GM12878 (cell line): ENCODE results near the gene PAK6. TPM values are rescaled to one million over a fixed set of nuclear protein-coding genes. Genes with fewer than 3 reads are reported as not detected.

Experiments
- ATAC-seq: fragments of 200-7000 bp; cut with Tn5 transposase; 3 replicates; pipeline ENCODE4 v1.9.1; 2020; ENCODE audit warnings: mild to moderate bottlenecking, moderate library complexity
- BruUV-seq: library from RNA; stranded (reverse); fragments of 400-500 nt; replicated peaks from 2 replicates; lab custom pipeline; 2021; lab: Mats Ljungman, UMichigan
- CTCF ChIA-PET: fragments of 300-600 bp; sonication (Branson Sonifier 250); formaldehyde crosslinking; extraction: SDS; loops from one replicate; lab custom pipeline; 2021; ENCODE audit warnings: inconsistent platforms; lab: Yijun Ruan, JAX
- POLR2A ChIA-PET: fragments of 350-600 bp; formaldehyde crosslinking; extraction: SDS; loops from one replicate; lab custom pipeline; 2021; ENCODE audit warnings: inconsistent platforms; lab: Charles Lee
- RAD21 ChIA-PET: fragments of 300-600 bp; sonication (Branson Sonifier 250); formaldehyde crosslinking; loops from one replicate; lab custom pipeline; 2023; ENCODE audit warnings: antibody characterized with exemption; ENCODE audit not compliant: unreplicated experiment; lab: Charles Lee
- SMC1A ChIA-PET: fragments of 300-600 bp; sonication (Branson Sonifier 250); formaldehyde crosslinking; loops from one replicate; lab custom pipeline; 2023; ENCODE audit not compliant: unreplicated experiment, uncharacterized antibody; lab: Charles Lee
- DNase-seq: peaks from one replicate; pipeline ENCODE4 v3.0.0-alpha.2; 2011; ENCODE audit warnings: low read depth, low spot score
- FAIRE-seq: peaks from 3 replicates; lab custom pipeline; 2011; peaks lifted over from hg19 to GRCh38; lab: Jason Lieb, UNC
- H2AFZ ChIP-seq: 2 replicates; pipeline ENCODE4 v1.6.0; 2011; ENCODE audit warnings: low read depth, low read length, control low read depth; ENCODE audit not compliant: control insufficient read depth
- H3K27ac ChIP-seq: 2 replicates; pipeline ENCODE4 v1.5.1; 2011; ENCODE audit warnings: control low read depth; ENCODE audit not compliant: control insufficient read depth, insufficient read depth
- H3K27me3 ChIP-seq, 2 experiments: replicated peaks in 1 of 2; 2 replicates each; pipeline versions ENCODE4 v1.6.0 to v1.6.1; 2011; ENCODE audit warnings: low read length in 1 of 2; ENCODE audit not compliant: control insufficient read depth in 2 of 2, insufficient read depth in 2 of 2
- H3K36me3 ChIP-seq, 2 experiments: 2 replicates each; pipeline ENCODE4 v1.5.1; 2011; ENCODE audit warnings: low read length in 1 of 2; ENCODE audit not compliant: control insufficient read depth in 2 of 2, insufficient read depth in 2 of 2
- H3K4me1 ChIP-seq: 2 replicates; pipeline ENCODE4 v1.6.1; 2011; ENCODE audit warnings: mild to moderate bottlenecking, low read length, moderate library complexity, mixed read lengths; ENCODE audit not compliant: control insufficient read depth, insufficient read depth
- H3K4me2 ChIP-seq: 2 replicates; pipeline ENCODE4 v1.6.0; 2011; ENCODE audit warnings: control low read depth; ENCODE audit not compliant: control insufficient read depth, insufficient read depth
- H3K4me3 ChIP-seq: fragments of 200-600 bp; sonication (generic); 2 replicates; pipeline ENCODE4 v1.5.1; 2016
- H3K79me2 ChIP-seq: 2 replicates; pipeline ENCODE4 v1.6.0; 2011; ENCODE audit warnings: low read length; ENCODE audit not compliant: control insufficient read depth, insufficient read depth
- H3K9ac ChIP-seq: 2 replicates; pipeline ENCODE4 v1.8.0; 2011; ENCODE audit warnings: low read length, control low read depth, mixed read lengths; ENCODE audit not compliant: control insufficient read depth, insufficient read depth
- H3K9me3 ChIP-seq: replicated peaks from 3 replicates; pipeline ENCODE4 v1.5.1; 2011; ENCODE audit warnings: mild to moderate bottlenecking, low read length; ENCODE audit not compliant: control insufficient read depth, insufficient read depth
- H4K20me1 ChIP-seq: 2 replicates; pipeline ENCODE4 v1.6.0; 2011; ENCODE audit not compliant: control insufficient read depth, insufficient read depth
- ATF7 ChIP-seq: fragments of 450-650 bp; IDR thresholded peaks from 2 replicates; pipeline ENCODE4 v1.6.1; 2016; ENCODE audit warnings: low read depth, mild to moderate bottlenecking
- BCL11A ChIP-seq: IDR thresholded peaks from 2 replicates; pipeline ENCODE4 v1.6.1; 2011; ENCODE audit warnings: low read depth, low read length
- BCL3 ChIP-seq: IDR thresholded peaks from 2 replicates; pipeline ENCODE4 v1.6.1; 2011; ENCODE audit warnings: borderline replicate concordance, low read depth, mild to moderate bottlenecking, moderate library complexity, low read length; ENCODE audit not compliant: insufficient read depth, poor library complexity, severe bottlenecking
- CBFB ChIP-seq: IDR thresholded peaks from 2 replicates; pipeline ENCODE4 v1.6.1; 2016; ENCODE audit warnings: antibody characterized with exemption, low read depth
- CTCF ChIP-seq, 3 experiments: IDR thresholded peaks in 2 of 3; conservative IDR thresholded peaks in 1 of 3; 2 replicates each; pipeline ENCODE4 v1.5.1; 2011; ENCODE audit warnings: low read depth in 3 of 3, low read length in 3 of 3, mild to moderate bottlenecking in 3 of 3, control low read depth in 2 of 3, moderate library complexity in 2 of 3, inconsistent platforms in 1 of 3, mixed read lengths in 1 of 3; ENCODE audit not compliant: control insufficient read depth in 2 of 3, insufficient read depth in 1 of 3; ENCODE audit errors: extremely low read depth in 1 of 3
- E2F8 ChIP-seq: fragments of 450-650 bp; IDR thresholded peaks from 2 replicates; pipeline ENCODE4 v1.6.1; 2018; ENCODE audit warnings: mild to moderate bottlenecking, low read depth, moderate library complexity; ENCODE audit not compliant: partially characterized antibody
- ESRRA ChIP-seq: IDR thresholded peaks from 2 replicates; pipeline ENCODE4 v1.6.1; 2012; ENCODE audit warnings: mild to moderate bottlenecking, low read length, improper control_type of control experiment
- FOXM1 ChIP-seq: IDR thresholded peaks from 2 replicates; pipeline ENCODE4 v1.6.1; 2012; ENCODE audit warnings: low read depth, mild to moderate bottlenecking, inconsistent platforms, low read length, moderate library complexity
- HDGF ChIP-seq: fragments of 450-650 bp; IDR thresholded peaks from 2 replicates; pipeline ENCODE4 v1.6.1; 2016; ENCODE audit warnings: antibody characterized with exemption
- NFXL1 ChIP-seq: fragments of 450-650 bp; IDR thresholded peaks from 2 replicates; pipeline ENCODE4 v1.6.1; 2017; ENCODE audit warnings: antibody characterized with exemption, mild to moderate bottlenecking, borderline replicate concordance
- NR2F1 ChIP-seq: fragments of 450-650 bp; conservative IDR thresholded peaks from 2 replicates; pipeline ENCODE4 v1.6.1; 2017; ENCODE audit warnings: mild to moderate bottlenecking
- RAD21 ChIP-seq: IDR thresholded peaks from 2 replicates; pipeline ENCODE4 v1.6.1; 2011; ENCODE audit warnings: mild to moderate bottlenecking, low read depth, low read length, moderate library complexity; ENCODE audit not compliant: insufficient read depth
- SMC3 ChIP-seq: IDR thresholded peaks from 2 replicates; pipeline ENCODE4 v1.6.1; 2011; ENCODE audit warnings: low read length, improper control_type of control experiment, borderline replicate concordance
- STAT1 ChIP-seq: fragments of 450-650 bp; conservative IDR thresholded peaks from 2 replicates; pipeline ENCODE4 v1.6.1; 2014; ENCODE audit warnings: antibody characterized with exemption, mild to moderate bottlenecking
- TCF12 ChIP-seq: IDR thresholded peaks from 2 replicates; pipeline ENCODE4 v1.6.1; 2011; ENCODE audit warnings: low read depth, mild to moderate bottlenecking, low read length
- TCF7 ChIP-seq: IDR thresholded peaks from 2 replicates; pipeline ENCODE4 v1.6.1; 2014; ENCODE audit warnings: antibody characterized with exemption, borderline replicate concordance
- YY1 ChIP-seq: IDR thresholded peaks from 2 replicates; pipeline ENCODE4 v1.6.1; 2011; ENCODE audit warnings: low read depth, mild to moderate bottlenecking, low read length
- ZNF384 ChIP-seq: IDR thresholded peaks from 2 replicates; pipeline ENCODE4 v1.6.1; 2012; ENCODE audit warnings: low read depth, mild to moderate bottlenecking, low read length, improper control_type of control experiment, borderline replicate concordance
- WGBS: methylation state at CpG from one replicate; pipeline ENCODE4 v1.1.6; 2016; ENCODE audit warnings: low lambda C conversion rate; ENCODE audit not compliant: insufficient replicate concordance, insufficient coverage; ENCODE audit errors: missing lambda C conversion rate; 5-methylcytosine and 5-hydroxymethylcytosine counted together
- in situ Hi-C: fragments of 300-500 bp; cut with MboI; formaldehyde crosslinking; loops from 9 replicates; pipeline ENCODE4 v1.14.3; 2018; ENCODE audit warnings: mixed read lengths
- intact Hi-C: fragments of 100-400 bp; cut with micrococcal nuclease; formaldehyde crosslinking; loops from one replicate; pipeline ENCODE4 v1.14.2; 2022; ENCODE audit not compliant: unreplicated experiment
- polyA plus RNA-seq, 11 experiments: library from polyadenylated mRNA; depleted of rRNA in 4 of 11; unstranded in 6 of 11; stranded (reverse) in 5 of 11; fragments of >200 nt; fragmentation: Nextera tagmentation in 4 of 11; fragmentation: Illumina TruSeq in 1 of 11; extraction: Ambion mirVana in 4 of 11; extraction: Trizol in 1 of 11; gene quantifications; 1 replicate in 1 of 11; 2 replicates in 10 of 11; pipeline versions ENCODE4 v1.2.1 to v1.2.3, GENCODE V29; 2011 to 2016; ENCODE audit warnings: inconsistent platforms in 2 of 11, missing spikeins in 2 of 11, low read depth in 1 of 11
- total RNA-seq, 4 experiments: library from RNA; depleted of rRNA in 3 of 4; stranded (reverse); fragments of >200 nt in 3 of 4; fragmentation: Illumina TruSeq in 1 of 4; extraction: Trizol in 1 of 4; gene quantifications; 2 replicates each; pipeline versions ENCODE4 v1.2.1 to v1.2.3, GENCODE V29; 2013 to 2021

The PAK6 gene
- total and polyA plus RNA-seq, 10 of the 15 experiments (the other 5 are each of a cell fraction or from before 2014, with no cell fraction given): 0.07 to 0.92 (median 0.31) TPM; not detected in 2

GRCh38 chr15:40217166-40217824 lies 21.6 kb upstream of the PAK6 start:
- POLR2A ChIA-PET: interaction anchor here (0.6 to 1.8 kb wide), 6 partner anchors 12 to 354 kb away, joined by 3 to 6 read pairs (median 4); no protein-coding TSS in a partner anchor
- no peaks in the 10 kb centered on the region for H3K4me1 ChIP-seq
- DNase-seq: peak; percentile 26
- H3K27me3 ChIP-seq: no peaks in the 10 kb centered on the region
- in situ Hi-C loops (loop anchor here (5.0 kb wide), 1 partner anchor 55 kb away; no protein-coding TSS in a partner anchor), intact Hi-C loops (loop anchor here (1.0 to 2.0 kb wide), 2 partner anchors 57 to 172 kb away; no protein-coding TSS in a partner anchor)
- H3K4me3 ChIP-seq: no peak overlapping the region
- CTCF ChIA-PET: interaction anchor here (0.6 to 9.8 kb wide), 60 partner anchors 10 to 429 kb away, joined by 3 to 296 read pairs (median 5); partner anchors contain the start of genes DISP2, INAFM2, PAK6 and PLCB2
- no peak overlapping the region for H2AFZ ChIP-seq
- no peaks in the 10 kb centered on the region for H3K79me2 ChIP-seq
- H3K27ac ChIP-seq: no peak overlapping the region
- no peaks in the 10 kb centered on the region for H4K20me1 ChIP-seq
- H3K9me3 ChIP-seq: no peaks in the 10 kb centered on the region
- SMC1A ChIA-PET: interaction anchor here (0.7 to 5.7 kb wide), 32 partner anchors 10 to 187 kb away, joined by 3 to 98 read pairs (median 4); partner anchors contain the start of gene SRP14
- no peak overlapping the region for H3K4me2 ChIP-seq
- H3K36me3 ChIP-seq: peaks cover 7 to 45% of the 10 kb centered on the region in 2 experiments
- RAD21 ChIA-PET: interaction anchor here (0.7 to 2.6 kb wide), 32 partner anchors 10 to 429 kb away, joined by 3 to 79 read pairs (median 4); partner anchors contain the start of genes BMF and PAK6
- WGBS: 70% methylated on average over 6 of the region's 6 CpGs
- BruUV-seq: no TSS peak
- peak; percentile 95 for ATAC-seq
- no peak overlapping the region for H3K9ac ChIP-seq
- FAIRE-seq: peak; percentile 88
- TF ChIP-seq BCL3: no peak
- no peak for TF ChIP-seq ATF7
- peak; percentile 92 for TF ChIP-seq RAD21
- TF ChIP-seq HDGF: no peak
- peak; percentile 52; the same call in 1 of the 2 replicates for TF ChIP-seq YY1
- peak; percentile 77 for TF ChIP-seq SMC3
- no peak for TF ChIP-seq NR2F1
- peak; percentile 72 to 87 (median 82) for TF ChIP-seq CTCF (IDR thresholded peaks at IDR 0.05 in 2 of 3, conservative IDR thresholded peaks at IDR 0.05 in 1 of 3; ENCODE audit: control insufficient read depth in 2 of 3, extremely low read depth in 1 of 3, insufficient read depth in 1 of 3, low read depth in 3 of 3, low read length in 3 of 3)
- 0 out of 2 replicates have a peak, but pooled peaks have one; percentile 32 for TF ChIP-seq FOXM1
- no peak for TF ChIP-seq E2F8
- no peak for TF ChIP-seq NFXL1
- no peak for TF ChIP-seq CBFB
- TF ChIP-seq TCF7: no peak
- TF ChIP-seq ESRRA: no peak
- no peak for TF ChIP-seq BCL11A
- no peak for TF ChIP-seq TCF12
- TF ChIP-seq STAT1: no peak
- TF ChIP-seq ZNF384: peak; percentile 97
